ENCODE data around the gene SCRT2. TPM values are rescaled to one million over a fixed set of nuclear protein-coding genes. Genes with fewer than 3 reads are reported as not detected.

SCRT2 gene
- total RNA-seq, 1 experiment from 2014 or later: not detected

DNA sequence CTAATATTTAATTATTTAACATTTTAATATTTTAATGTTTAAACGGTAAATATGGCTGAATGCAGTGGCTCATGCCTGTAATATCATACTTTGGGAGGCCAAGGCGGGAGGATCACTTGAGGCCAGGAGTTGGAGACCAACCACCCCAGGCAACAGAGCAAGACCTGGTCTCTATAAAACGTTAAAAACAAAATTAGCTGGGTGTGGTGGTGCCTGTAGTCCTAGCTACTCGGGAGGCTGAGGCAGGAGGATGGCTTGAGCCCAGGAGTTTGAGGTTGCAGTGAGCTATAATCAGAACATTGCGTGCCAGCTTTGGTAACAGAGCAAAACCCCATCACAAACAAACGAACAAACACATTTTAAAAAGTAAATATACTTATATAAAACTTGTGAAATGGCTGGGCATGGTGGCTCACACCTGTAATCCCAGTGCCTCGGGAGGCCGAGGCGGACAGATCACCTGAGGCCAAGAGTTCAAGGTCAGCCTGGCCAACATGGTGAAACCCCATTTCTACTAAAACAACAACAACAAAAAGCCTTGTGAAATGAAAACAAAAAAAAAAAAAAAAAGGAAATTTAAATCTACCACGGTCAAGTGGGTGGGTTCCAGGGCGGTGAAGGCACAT, 30.8 kb downstream of the SCRT2 start:
- H2BK120ac ChIP-seq (ENCODE audit: low read depth, low read length, poor library complexity, severe bottlenecking): no peak overlapping the region
- no peak overlapping the region for H4K8ac ChIP-seq (replicated peaks; ENCODE audit: insufficient read length, low read depth, low read length)
- no peak overlapping the region for H3K14ac ChIP-seq (ENCODE audit: insufficient read depth, low read length)
- no peaks in the 10 kb centered on the region for H3K9me3 ChIP-seq (ENCODE audit: control insufficient read depth, low read depth, low read length)
- H3K23me2 ChIP-seq (ENCODE audit: insufficient read length, low read depth, low read length, poor library complexity, severe bottlenecking): no peaks in the 10 kb centered on the region
- no peak overlapping the region for H3K4me3 Mint-ChIP-seq
- H3K27ac Mint-ChIP-seq: no peak overlapping the region
- no peak overlapping the region for H2BK12ac ChIP-seq (ENCODE audit: insufficient read length, low read depth, low read length)
- WGBS (ENCODE audit: extremely low coverage, insufficient read length, low lambda C conversion rate): no CpG with 5 or more reads among the region's 11 CpGs
- H2BK15ac ChIP-seq (ENCODE audit: low read depth, low read length): no peak overlapping the region
- no peak overlapping the region for H3K18ac ChIP-seq (ENCODE audit: insufficient read length, low read depth, low read length)
- peaks cover 6% of the 10 kb centered on the region for H3K27me3 Mint-ChIP-seq (ENCODE audit: low read depth)
- H3K9me3 Mint-ChIP-seq: peaks cover 0 to 4% of the 10 kb centered on the region in 2 experiments; a peak in 3 of 5 replicates
- H3K36me3 Mint-ChIP-seq (ENCODE audit: insufficient read depth in 1 of 3, low read depth in 3 of 3): peaks cover 17 to 26% (median 25%) of the 10 kb centered on the region in 3 experiments
- H3K4me1 ChIP-seq (ENCODE audit: insufficient read depth, low read length): no peaks in the 10 kb centered on the region; the same call in 1 of the 2 replicates
- H2BK20ac ChIP-seq (ENCODE audit: low read depth, low read length, poor library complexity, severe bottlenecking): no peak overlapping the region
- H3K27ac ChIP-seq (ENCODE audit: insufficient read length, low read depth, low read length): no peak overlapping the region
- H4K5ac ChIP-seq (ENCODE audit: insufficient read length, low read depth, low read length): no peak overlapping the region
- H3K23ac ChIP-seq (ENCODE audit: insufficient read length, low read depth, low read length): no peak overlapping the region
- H2AFZ ChIP-seq (ENCODE audit: low read length): no peak overlapping the region
- no peaks in the 10 kb centered on the region for H3K79me1 ChIP-seq (ENCODE audit: insufficient read depth, low read depth, low read length, poor library complexity, severe bottlenecking)
- peaks cover 9 to 15% of the 10 kb centered on the region in 2 experiments for H3K4me1 Mint-ChIP-seq
- H3T11ph ChIP-seq (ENCODE audit: low read length): no peak overlapping the region
- no peak overlapping the region for H4K91ac ChIP-seq (ENCODE audit: insufficient read length, low read depth, low read length)
- no peaks in the 10 kb centered on the region for H4K20me1 ChIP-seq (ENCODE audit: control insufficient read depth, insufficient read depth, insufficient read length)
- H3K79me2 ChIP-seq (ENCODE audit: insufficient read depth, low read length): no peaks in the 10 kb centered on the region
- H2BK5ac ChIP-seq (ENCODE audit: insufficient read length, low read length): no peak overlapping the region
- H3K9ac ChIP-seq (ENCODE audit: extremely low read depth, insufficient read length, low read length): no peak overlapping the region
- H3K56ac ChIP-seq (ENCODE audit: insufficient read length, low read depth, low read length): no peak overlapping the region
- H3K4me2 ChIP-seq (ENCODE audit: insufficient read depth, insufficient read length, low read length): no peak overlapping the region
- TF ChIP-seq, protein P1, sequence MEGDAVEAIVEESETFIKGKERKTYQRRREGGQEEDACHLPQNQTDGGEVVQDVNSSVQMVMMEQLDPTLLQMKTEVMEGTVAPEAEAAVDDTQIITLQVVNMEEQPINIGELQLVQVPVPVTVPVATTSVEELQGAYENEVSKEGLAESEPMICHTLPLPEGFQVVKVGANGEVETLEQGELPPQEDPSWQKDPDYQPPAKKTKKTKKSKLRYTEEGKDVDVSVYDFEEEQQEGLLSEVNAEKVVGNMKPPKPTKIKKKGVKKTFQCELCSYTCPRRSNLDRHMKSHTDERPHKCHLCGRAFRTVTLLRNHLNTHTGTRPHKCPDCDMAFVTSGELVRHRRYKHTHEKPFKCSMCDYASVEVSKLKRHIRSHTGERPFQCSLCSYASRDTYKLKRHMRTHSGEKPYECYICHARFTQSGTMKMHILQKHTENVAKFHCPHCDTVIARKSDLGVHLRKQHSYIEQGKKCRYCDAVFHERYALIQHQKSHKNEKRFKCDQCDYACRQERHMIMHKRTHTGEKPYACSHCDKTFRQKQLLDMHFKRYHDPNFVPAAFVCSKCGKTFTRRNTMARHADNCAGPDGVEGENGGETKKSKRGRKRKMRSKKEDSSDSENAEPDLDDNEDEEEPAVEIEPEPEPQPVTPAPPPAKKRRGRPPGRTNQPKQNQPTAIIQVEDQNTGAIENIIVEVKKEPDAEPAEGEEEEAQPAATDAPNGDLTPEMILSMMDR (conservative IDR thresholded peaks at IDR 0.05): no peak
- no peak overlapping the region for H2AK5ac ChIP-seq (ENCODE audit: insufficient read length, low read length)
- no peak for DNase-seq
- H3K4ac ChIP-seq (ENCODE audit: low read depth, low read length): no peak overlapping the region
- no peaks in the 10 kb centered on the region for H3K27me3 ChIP-seq (ENCODE audit: insufficient read depth, low read length)

Data from H9 (cell line).